Stomach smooth muscle (tissue), 2 donors: ENCODE results near the gene TBXAS1.

Experiments
- H3K27ac ChIP-seq: one replicate; pipeline ENCODE4 v1.7.0; 2013; ENCODE audit warnings: mild to moderate bottlenecking, low read length, inconsistent platforms
- H3K27me3 ChIP-seq, 2 donors: one replicate each; pipeline ENCODE4 v1.7.0; 2013; ENCODE audit warnings: low read length in 2 of 2; ENCODE audit not compliant: insufficient read depth in 2 of 2, control insufficient read depth in 1 of 2
- H3K36me3 ChIP-seq, 2 donors: one replicate each; pipeline ENCODE4 v1.7.0; 2013; ENCODE audit warnings: low read length in 2 of 2; ENCODE audit not compliant: control insufficient read depth in 2 of 2, insufficient read depth in 2 of 2
- H3K4me1 ChIP-seq: one replicate; pipeline ENCODE4 v1.7.0; 2013; ENCODE audit warnings: low read length; ENCODE audit not compliant: control insufficient read depth, insufficient read depth
- H3K4me3 ChIP-seq, 2 donors: one replicate each; pipeline ENCODE4 v1.7.0; 2013; ENCODE audit warnings: low read length in 2 of 2
- H3K9ac ChIP-seq, 2 donors: one replicate each; pipeline ENCODE4 v1.7.0; 2013; ENCODE audit warnings: low read length in 2 of 2, mild to moderate bottlenecking in 1 of 2
- H3K9me3 ChIP-seq, 2 donors: one replicate each; pipeline ENCODE4 v1.7.0; 2013; ENCODE audit warnings: low read length in 2 of 2; ENCODE audit not compliant: control insufficient read depth in 2 of 2
- donor health status: healthy.
- donor health status: Pancreatic carcinoma.

The TBXAS1 gene

DNA sequence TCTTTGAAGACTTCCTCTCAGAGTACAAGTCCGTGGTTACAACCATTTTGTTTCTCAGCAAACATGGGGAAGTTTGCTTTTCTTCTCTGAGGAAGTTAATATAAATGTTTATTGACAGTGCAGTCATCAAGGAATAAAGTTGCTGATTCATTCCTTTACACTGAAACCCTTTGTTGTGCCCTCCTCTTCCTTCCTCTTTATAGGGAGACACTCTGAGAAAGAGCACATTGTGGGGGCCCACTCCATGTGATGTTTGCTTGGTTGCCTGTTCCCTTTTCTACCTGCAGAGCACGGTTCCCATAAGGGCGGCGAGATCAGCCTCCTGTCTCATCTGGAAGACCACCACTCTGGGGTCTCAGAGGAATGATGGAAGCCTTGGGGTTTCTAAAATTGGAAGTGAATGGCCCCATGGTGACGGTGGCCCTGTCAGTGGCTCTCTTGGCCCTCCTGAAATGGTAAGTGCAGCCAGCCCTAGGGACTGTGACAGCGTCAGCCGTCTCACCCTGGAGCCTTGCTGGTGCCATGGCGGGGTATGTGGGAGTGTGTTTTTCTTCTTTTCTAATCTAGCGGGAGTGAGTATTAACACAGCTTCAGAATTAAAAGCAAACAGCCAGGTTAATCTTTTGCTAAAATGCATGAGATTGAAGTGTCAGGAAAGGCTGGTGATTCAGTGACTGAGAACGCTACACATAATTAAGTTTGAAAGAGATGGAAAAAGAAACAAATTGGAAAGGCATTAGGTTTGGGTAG lies at the start of gene TBXAS1:
TBXAS1 (plus strand) TSS at position 240 of the 750 bp plus-strand sequence; CDS start at position 367, 127 bp downstream.
- H3K4me1 ChIP-seq, result no peaks in the 10 kb centered on the region
- H3K4me3 ChIP-seq, result no peak within 1 kb of the TSS
- no peak within 1 kb of the TSS for H3K9ac ChIP-seq
- H3K27ac ChIP-seq, result no peak within 1 kb of the TSS
- H3K9me3 ChIP-seq, result no peaks in the 10 kb centered on the region
- no peaks in the 10 kb centered on the region for H3K36me3 ChIP-seq
- peaks cover 0 to 4% of the 10 kb centered on the region in 2 donors for H3K27me3 ChIP-seq

- peaks cover 6% of the 10 kb centered on the region for H3K4me1 ChIP-seq
- no peaks in the 10 kb centered on the region for H3K9me3 ChIP-seq
- peaks cover 2 to 8% of the 10 kb centered on the region in 2 donors for H3K27me3 ChIP-seq
- no peak overlapping the region for H3K9ac ChIP-seq
- H3K27ac ChIP-seq, result no peak overlapping the region
- H3K4me3 ChIP-seq, result no peak overlapping the region
- H3K36me3 ChIP-seq, result no peaks in the 10 kb centered on the region
Measured at GRCh38 chr7:139782932-139783331, 46.1 kb upstream of the TBXAS1 start.

- Histone ChIP-seq H3K27me3 (peaks cover 2 to 8% of the 10 kb centered on the region in 2 donors), H3K9ac (no peak overlapping the region), H3K27ac (no peak overlapping the region), H3K36me3 (no peaks in the 10 kb centered on the region), H3K4me1 (peaks cover 1% of the 10 kb centered on the region), H3K9me3 (no peaks in the 10 kb centered on the region), H3K4me3 (no peak overlapping the region)
Measured at GRCh38 chr7:139783647-139784385, 45.2 kb upstream of the TBXAS1 start.

DNA sequence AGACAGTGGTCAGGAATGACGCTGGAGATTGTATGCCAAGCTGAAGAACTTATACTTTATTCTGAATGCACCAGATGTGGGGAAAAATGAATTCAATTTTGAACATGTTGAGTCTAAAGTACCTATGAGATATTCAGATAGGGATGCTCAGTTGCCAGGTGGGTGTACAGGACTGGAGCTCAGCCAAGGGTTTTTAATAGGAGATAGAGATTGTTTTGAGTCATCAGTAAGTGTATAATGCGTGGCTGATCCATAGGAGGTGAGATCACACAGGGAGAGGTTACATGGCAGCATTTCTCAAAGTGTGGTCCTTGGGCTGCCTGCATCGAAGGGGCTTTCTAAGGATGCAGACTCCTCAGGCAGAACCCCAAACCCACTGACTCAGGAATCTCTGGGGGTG lies 44.4 kb upstream of the TBXAS1 start:
- peaks cover 2 to 8% of the 10 kb centered on the region in 2 donors for H3K27me3 ChIP-seq
- H3K4me1 ChIP-seq, result no peaks in the 10 kb centered on the region
- no peak overlapping the region for H3K27ac ChIP-seq
- no peaks in the 10 kb centered on the region for H3K36me3 ChIP-seq
- H3K9ac ChIP-seq, result no peak overlapping the region
- H3K9me3 ChIP-seq, result no peaks in the 10 kb centered on the region
- no peak overlapping the region for H3K4me3 ChIP-seq

GRCh38 chr7:139791316-139791715 lies 37.7 kb upstream of the TBXAS1 start:
- no peaks in the 10 kb centered on the region for H3K36me3 ChIP-seq
- no peak overlapping the region for H3K4me3 ChIP-seq
- H3K4me1 ChIP-seq, result no peaks in the 10 kb centered on the region
- no peak overlapping the region for H3K9ac ChIP-seq
- no peaks in the 10 kb centered on the region for H3K9me3 ChIP-seq
- peaks cover 0 to 6% of the 10 kb centered on the region in 2 donors for H3K27me3 ChIP-seq
- H3K27ac ChIP-seq, result no peak overlapping the region

GRCh38 chr7:139797607-139798006 lies 31.5 kb upstream of the TBXAS1 start:
- Histone ChIP-seq H3K9me3 (no peaks in the 10 kb centered on the region), H3K4me1 (no peaks in the 10 kb centered on the region), H3K4me3 (no peak overlapping the region), H3K27me3 (no peaks in the 10 kb centered on the region), H3K9ac (no peak overlapping the region), H3K36me3 (no peaks in the 10 kb centered on the region), H3K27ac (no peak overlapping the region)

- H3K4me3 ChIP-seq, result no peak overlapping the region
- no peaks in the 10 kb centered on the region for H3K36me3 ChIP-seq
- H3K27ac ChIP-seq, result no peak overlapping the region
- H3K4me1 ChIP-seq, result no peaks in the 10 kb centered on the region
- no peaks in the 10 kb centered on the region for H3K9me3 ChIP-seq
- no peak overlapping the region for H3K9ac ChIP-seq
- H3K27me3 ChIP-seq, result no peaks in the 10 kb centered on the region
Measured at GRCh38 chr7:139798221-139798620, 30.8 kb upstream of the TBXAS1 start.

- Histone ChIP-seq H3K4me1 (no peaks in the 10 kb centered on the region), H3K36me3 (no peaks in the 10 kb centered on the region), H3K9ac (no peak overlapping the region), H3K9me3 (no peaks in the 10 kb centered on the region), H3K27ac (no peak overlapping the region), H3K27me3 (no peaks in the 10 kb centered on the region), H3K4me3 (no peak overlapping the region)
Measured at GRCh38 chr7:139798892-139799291, 30.2 kb upstream of the TBXAS1 start.

GRCh38 chr7:139799586-139799985 lies 29.5 kb upstream of the TBXAS1 start:
- Histone ChIP-seq H3K36me3 (no peaks in the 10 kb centered on the region), H3K4me1 (no peaks in the 10 kb centered on the region), H3K9me3 (no peaks in the 10 kb centered on the region), H3K4me3 (no peak overlapping the region), H3K27ac (no peak overlapping the region), H3K27me3 (no peaks in the 10 kb centered on the region), H3K9ac (no peak overlapping the region)

DNA sequence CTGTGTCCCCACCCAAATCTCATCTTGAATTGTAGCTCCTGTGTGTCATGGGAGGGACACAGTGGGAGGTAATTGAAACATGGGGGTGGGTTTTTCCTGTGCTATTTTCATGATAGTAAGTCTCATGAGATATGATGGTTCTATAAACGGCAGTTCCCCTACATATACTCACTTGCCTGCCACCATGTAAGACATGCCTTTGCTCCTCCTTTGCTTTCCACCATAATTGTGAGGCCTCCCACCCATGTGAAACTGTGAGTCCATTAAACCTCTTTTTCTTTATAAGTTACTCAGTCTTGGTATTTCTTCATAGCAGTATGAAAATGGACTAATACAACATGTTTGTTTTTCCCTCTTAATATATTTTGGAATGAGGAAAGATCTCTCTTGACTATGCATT lies 24.5 kb upstream of the TBXAS1 start:
- Histone ChIP-seq H3K9me3 (no peaks in the 10 kb centered on the region), H3K36me3 (no peaks in the 10 kb centered on the region), H3K27me3 (no peaks in the 10 kb centered on the region), H3K9ac (no peak overlapping the region), H3K4me3 (no peak overlapping the region), H3K4me1 (no peaks in the 10 kb centered on the region), H3K27ac (no peak overlapping the region)

DNA sequence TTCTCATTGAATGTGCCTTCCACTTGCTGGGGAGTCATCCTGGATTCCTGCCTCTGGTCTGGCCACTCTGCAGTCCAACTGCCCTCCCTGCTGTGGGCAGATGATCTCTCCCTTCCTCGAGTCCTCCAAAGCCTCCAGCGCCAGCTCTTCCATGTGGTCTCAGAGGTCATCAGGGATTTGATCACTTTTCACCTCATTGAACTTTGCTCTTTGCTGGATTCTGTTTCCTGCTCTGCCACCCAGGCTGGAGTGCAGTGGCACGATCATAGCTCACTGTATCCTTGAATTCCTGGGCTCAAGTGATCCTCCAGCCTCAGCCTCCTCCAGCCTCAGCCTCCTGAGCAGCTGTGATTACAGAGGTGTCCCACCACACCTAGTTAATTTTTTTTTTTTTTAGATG lies 22.1 kb upstream of the TBXAS1 start:
- no peak overlapping the region for H3K9ac ChIP-seq
- H3K36me3 ChIP-seq, result no peaks in the 10 kb centered on the region
- H3K27ac ChIP-seq, result no peak overlapping the region
- no peaks in the 10 kb centered on the region for H3K4me1 ChIP-seq
- no peaks in the 10 kb centered on the region for H3K27me3 ChIP-seq
- no peaks in the 10 kb centered on the region for H3K9me3 ChIP-seq
- H3K4me3 ChIP-seq, result no peak overlapping the region
